Astrocyte (in vitro differentiated cells and primary cell): ENCODE results near the gene FAM168A. TPM values are rescaled to one million over a fixed set of nuclear protein-coding genes. Genes with fewer than 3 reads are reported as not detected.

Experiments used
- DNase-seq: peaks from one replicate; pipeline ENCODE4 v3.0.0-alpha.2; 2010; ENCODE audit warnings: low read depth
- FAIRE-seq: peaks from 2 replicates; lab custom pipeline; 2011; peaks lifted over from hg19 to GRCh38; lab: Jason Lieb, UNC
- H2AFZ ChIP-seq: 2 replicates; pipeline ENCODE4 v1.6.0; 2012; ENCODE audit warnings: low read depth, low read length, inconsistent platforms
- H3K27ac ChIP-seq: 2 replicates; pipeline ENCODE4 v1.5.1; 2011; ENCODE audit warnings: low read depth, low read length, inconsistent platforms
- H3K27me3 ChIP-seq: 2 replicates; pipeline ENCODE4 v1.6.0; 2011; ENCODE audit warnings: low read length, inconsistent platforms; ENCODE audit not compliant: insufficient read depth
- H3K36me3 ChIP-seq: 2 replicates; pipeline ENCODE4 v1.5.1; 2011; ENCODE audit warnings: low read length, inconsistent platforms; ENCODE audit not compliant: insufficient read depth
- H3K4me1 ChIP-seq: 2 replicates; pipeline ENCODE4 v1.5.1; 2011; ENCODE audit warnings: low read length, inconsistent platforms; ENCODE audit not compliant: insufficient read depth
- H3K4me2 ChIP-seq: 2 replicates; pipeline ENCODE4 v1.6.0; 2012; ENCODE audit warnings: low read length, inconsistent platforms
- H3K4me3 ChIP-seq: 2 replicates; pipeline ENCODE4 v1.5.1; 2011; ENCODE audit warnings: low read depth, mild to moderate bottlenecking, low read length, inconsistent platforms; ENCODE audit not compliant: insufficient read depth
- H3K79me2 ChIP-seq: 2 replicates; pipeline ENCODE4 v1.6.0; 2012; ENCODE audit warnings: mild to moderate bottlenecking, low read length, inconsistent platforms; ENCODE audit not compliant: insufficient read depth
- H3K9ac ChIP-seq: 2 replicates; pipeline ENCODE4 v1.6.0; 2012; ENCODE audit warnings: mild to moderate bottlenecking, low read length, inconsistent platforms
- H3K9me3 ChIP-seq: 2 replicates; pipeline ENCODE4 v1.5.1; 2012; ENCODE audit warnings: low read depth, mild to moderate bottlenecking, low read length, inconsistent platforms; ENCODE audit not compliant: insufficient read depth
- H4K20me1 ChIP-seq: 2 replicates; pipeline ENCODE4 v1.6.0; 2012; ENCODE audit warnings: low read length, inconsistent platforms; ENCODE audit not compliant: insufficient read depth
- H3K27ac Mint-ChIP-seq: one replicate; pipeline ENCODE4 v1.8.0; 2021; ENCODE audit warnings: mild to moderate bottlenecking, mixed read lengths; ENCODE audit not compliant: unreplicated experiment
- H3K27me3 Mint-ChIP-seq: one replicate; pipeline ENCODE4 v1.8.0; 2021; ENCODE audit warnings: low read depth, mixed read lengths; ENCODE audit not compliant: unreplicated experiment
- H3K36me3 Mint-ChIP-seq: one replicate; pipeline ENCODE4 v1.8.0; 2021; ENCODE audit warnings: low read depth, mixed read lengths; ENCODE audit not compliant: unreplicated experiment
- H3K4me1 Mint-ChIP-seq: one replicate; pipeline ENCODE4 v1.8.0; 2021; ENCODE audit warnings: low read depth, mixed read lengths; ENCODE audit not compliant: unreplicated experiment
- H3K4me3 Mint-ChIP-seq: one replicate; pipeline ENCODE4 v1.8.0; 2021; ENCODE audit warnings: mild to moderate bottlenecking, moderate library complexity, mixed read lengths; ENCODE audit not compliant: unreplicated experiment
- H3K9me3 Mint-ChIP-seq: one replicate; pipeline ENCODE4 v1.8.0; 2021; ENCODE audit warnings: mild to moderate bottlenecking, mixed read lengths; ENCODE audit not compliant: unreplicated experiment
- EZH2 ChIP-seq: IDR thresholded peaks from 2 replicates; pipeline ENCODE4 v1.6.1; 2012; ENCODE audit warnings: mild to moderate bottlenecking, low read length, inconsistent platforms; ENCODE audit not compliant: insufficient read depth
- total RNA-seq: library from RNA; stranded (reverse); gene quantifications from 2 replicates; pipeline ENCODE4 v1.2.1, GENCODE V29; 2021
- TF ChIP-seq, protein P1 (sequence below): IDR thresholded peaks from 2 replicates; pipeline ENCODE4 v1.5.1; 2011; ENCODE audit warnings: low read depth, mild to moderate bottlenecking, inconsistent platforms, low read length, moderate library complexity; ENCODE audit not compliant: insufficient read depth

The FAM168A gene
- total RNA-seq, 1 donor from 2014 or later, result 44.8 TPM

DNA sequence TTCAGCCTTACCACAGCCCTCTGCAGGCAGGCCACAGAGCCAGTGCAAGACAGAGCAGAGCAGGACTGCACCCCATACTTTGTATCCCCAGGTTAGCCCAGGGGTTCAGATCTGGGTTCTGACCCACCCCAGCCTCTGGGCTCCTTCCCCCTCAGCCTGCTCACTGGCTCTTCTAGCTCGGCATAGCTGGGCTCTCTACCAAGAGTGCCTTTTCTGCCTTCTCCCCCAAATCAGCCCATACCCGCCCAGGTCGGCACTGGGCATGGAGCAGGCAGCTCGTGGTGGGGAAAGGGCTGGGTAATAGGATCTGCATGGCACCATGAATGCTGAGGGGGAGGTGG is 213.4 kb downstream of the FAM168A start:
- H3K36me3 Mint-ChIP-seq, result peaks cover 2% of the 10 kb centered on the region
- FAIRE-seq (no peak), DNase-seq (no peak)
- Histone ChIP-seq H3K9me3 (no peaks in the 10 kb centered on the region), H4K20me1 (peaks cover 96% of the 10 kb centered on the region), H3K27me3 (no peaks in the 10 kb centered on the region), H3K79me2 (peaks cover 94% of the 10 kb centered on the region), H2AFZ (no peak overlapping the region), H3K4me3 (no peak overlapping the region), H3K9ac (no peak overlapping the region), H3K4me1 (peaks cover 11% of the 10 kb centered on the region), H3K27ac (no peak overlapping the region), H3K4me2 (no peak overlapping the region), H3K36me3 (no peaks in the 10 kb centered on the region)
- H3K4me1 Mint-ChIP-seq, result peaks cover 10% of the 10 kb centered on the region
- H3K9me3 Mint-ChIP-seq, result peaks cover 3% of the 10 kb centered on the region
- no peak overlapping the region for H3K4me3 Mint-ChIP-seq
- H3K27me3 Mint-ChIP-seq, result no peaks in the 10 kb centered on the region
- H3K27ac Mint-ChIP-seq, result no peak overlapping the region
- no peak for TF ChIP-seq EZH2
- TF ChIP-seq, protein P1, sequence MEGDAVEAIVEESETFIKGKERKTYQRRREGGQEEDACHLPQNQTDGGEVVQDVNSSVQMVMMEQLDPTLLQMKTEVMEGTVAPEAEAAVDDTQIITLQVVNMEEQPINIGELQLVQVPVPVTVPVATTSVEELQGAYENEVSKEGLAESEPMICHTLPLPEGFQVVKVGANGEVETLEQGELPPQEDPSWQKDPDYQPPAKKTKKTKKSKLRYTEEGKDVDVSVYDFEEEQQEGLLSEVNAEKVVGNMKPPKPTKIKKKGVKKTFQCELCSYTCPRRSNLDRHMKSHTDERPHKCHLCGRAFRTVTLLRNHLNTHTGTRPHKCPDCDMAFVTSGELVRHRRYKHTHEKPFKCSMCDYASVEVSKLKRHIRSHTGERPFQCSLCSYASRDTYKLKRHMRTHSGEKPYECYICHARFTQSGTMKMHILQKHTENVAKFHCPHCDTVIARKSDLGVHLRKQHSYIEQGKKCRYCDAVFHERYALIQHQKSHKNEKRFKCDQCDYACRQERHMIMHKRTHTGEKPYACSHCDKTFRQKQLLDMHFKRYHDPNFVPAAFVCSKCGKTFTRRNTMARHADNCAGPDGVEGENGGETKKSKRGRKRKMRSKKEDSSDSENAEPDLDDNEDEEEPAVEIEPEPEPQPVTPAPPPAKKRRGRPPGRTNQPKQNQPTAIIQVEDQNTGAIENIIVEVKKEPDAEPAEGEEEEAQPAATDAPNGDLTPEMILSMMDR, result no peak

DNA sequence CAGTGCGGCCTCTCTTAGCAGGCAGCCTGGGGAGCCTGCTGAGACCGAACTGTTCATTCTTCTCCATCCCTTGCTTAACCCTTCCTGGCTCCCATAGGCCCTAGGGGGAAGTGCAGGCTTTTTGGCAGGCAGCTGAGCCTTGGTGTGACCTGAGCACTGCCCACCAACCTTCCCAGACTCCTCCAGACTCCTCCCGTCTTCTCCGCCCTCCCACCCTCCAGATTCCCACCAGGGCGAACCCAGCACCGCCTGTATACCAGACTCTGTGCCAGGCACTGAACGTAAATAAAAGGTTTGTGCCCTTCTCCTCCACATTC is 213.8 kb downstream of the FAM168A start:
- Histone ChIP-seq H3K9me3 (no peaks in the 10 kb centered on the region), H3K36me3 (no peaks in the 10 kb centered on the region), H3K9ac (no peak overlapping the region), H3K27me3 (no peaks in the 10 kb centered on the region), H3K79me2 (peaks cover 97% of the 10 kb centered on the region), H3K4me2 (no peak overlapping the region), H4K20me1 (peaks cover 96% of the 10 kb centered on the region), H3K4me1 (peaks cover 8% of the 10 kb centered on the region), H3K4me3 (no peak overlapping the region), H3K27ac (no peak overlapping the region), H2AFZ (no peak overlapping the region)
- H3K27me3 Mint-ChIP-seq, result no peaks in the 10 kb centered on the region
- DNase-seq, result no peak
- no peak overlapping the region for H3K4me3 Mint-ChIP-seq
- peaks cover 1% of the 10 kb centered on the region for H3K9me3 Mint-ChIP-seq
- no peak for TF ChIP-seq EZH2
- TF ChIP-seq, protein P1, result no peak
- peaks cover under 1% of the 10 kb centered on the region for H3K36me3 Mint-ChIP-seq
- H3K4me1 Mint-ChIP-seq, result peaks cover 10% of the 10 kb centered on the region
- H3K27ac Mint-ChIP-seq, result no peak overlapping the region
- no peak for FAIRE-seq

DNA sequence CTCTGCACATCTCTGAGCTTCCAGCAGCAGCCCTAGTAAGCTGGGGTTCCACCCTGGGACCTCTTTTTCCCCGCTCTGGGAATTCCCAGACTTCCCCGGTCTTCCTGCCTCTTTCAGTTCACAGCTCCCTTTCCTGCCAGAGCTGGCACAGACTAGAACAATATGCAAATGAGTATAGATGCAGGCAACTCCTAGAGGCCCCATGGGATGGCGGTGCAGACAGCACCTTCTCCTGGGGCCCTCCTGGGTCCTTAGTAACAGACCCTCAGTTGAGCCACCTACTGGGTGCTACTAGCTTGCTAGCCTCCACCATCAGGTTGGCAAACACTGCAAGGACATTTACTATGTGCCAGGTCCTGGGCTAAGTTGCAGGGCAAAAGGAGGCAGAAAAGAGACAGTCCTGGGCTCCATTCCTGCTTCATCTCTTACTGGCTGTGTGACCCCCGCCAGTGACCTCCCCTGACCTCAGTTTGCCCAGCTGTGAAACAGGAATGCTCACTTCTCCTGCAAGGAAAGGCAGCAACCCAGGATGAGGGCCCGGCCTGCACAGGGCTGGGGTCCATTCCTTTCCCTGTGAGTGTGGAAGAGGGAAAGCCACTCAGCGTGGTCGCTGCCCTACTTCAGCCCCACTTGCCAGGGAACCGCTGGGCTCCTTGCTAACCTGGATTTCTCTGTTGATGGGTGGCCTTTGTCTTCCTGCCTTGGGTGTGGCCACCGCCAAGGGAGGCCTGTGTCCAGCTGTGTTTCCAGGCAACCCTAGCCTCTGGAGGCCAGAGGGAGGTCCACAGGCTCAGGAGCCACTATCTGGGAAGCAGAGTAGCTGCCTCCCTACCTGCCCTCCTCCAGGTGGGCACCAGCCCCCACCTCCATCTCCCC is 214.4 kb downstream of the FAM168A start:
- Histone ChIP-seq H3K4me3 (no peak overlapping the region), H3K27me3 (no peaks in the 10 kb centered on the region), H3K36me3 (no peaks in the 10 kb centered on the region), H2AFZ (no peak overlapping the region), H3K9ac (no peak overlapping the region), H3K9me3 (no peaks in the 10 kb centered on the region), H3K4me1 (peaks cover 6% of the 10 kb centered on the region), H3K27ac (no peak overlapping the region), H4K20me1 (peaks cover 96% of the 10 kb centered on the region), H3K79me2 (peaks cover 97% of the 10 kb centered on the region), H3K4me2 (no peak overlapping the region)
- peaks cover 10% of the 10 kb centered on the region for H3K4me1 Mint-ChIP-seq
- H3K4me3 Mint-ChIP-seq, result no peak overlapping the region
- H3K9me3 Mint-ChIP-seq, result no peaks in the 10 kb centered on the region
- H3K36me3 Mint-ChIP-seq, result no peaks in the 10 kb centered on the region
- H3K27ac Mint-ChIP-seq, result no peak overlapping the region
- FAIRE-seq, result no peak
- TF ChIP-seq, protein P1, result no peak
- TF ChIP-seq EZH2, result no peak
- no peaks in the 10 kb centered on the region for H3K27me3 Mint-ChIP-seq
- no peak for DNase-seq
